Lower leg skin (tissue), 3 donors: Measurements from ENCODE around the gene THAP4.

Source experiments
- POLR2A ChIP-seq, 2 donors: fragments of 450-650 bp; IDR thresholded peaks; one replicate each; pipeline ENCODE4 v1.6.1; 2016 to 2017; ENCODE audit warnings: antibody characterized with exemption in 2 of 2, mild to moderate bottlenecking in 1 of 2, moderate library complexity in 1 of 2
- TF ChIP-seq, protein P1 (sequence below), 3 donors: fragments of 450-650 bp; IDR thresholded peaks; one replicate each; pipeline ENCODE4 v1.5.1; 2016; ENCODE audit warnings: antibody characterized with exemption in 3 of 3, mild to moderate bottlenecking in 3 of 3, moderate library complexity in 2 of 3

DNA sequence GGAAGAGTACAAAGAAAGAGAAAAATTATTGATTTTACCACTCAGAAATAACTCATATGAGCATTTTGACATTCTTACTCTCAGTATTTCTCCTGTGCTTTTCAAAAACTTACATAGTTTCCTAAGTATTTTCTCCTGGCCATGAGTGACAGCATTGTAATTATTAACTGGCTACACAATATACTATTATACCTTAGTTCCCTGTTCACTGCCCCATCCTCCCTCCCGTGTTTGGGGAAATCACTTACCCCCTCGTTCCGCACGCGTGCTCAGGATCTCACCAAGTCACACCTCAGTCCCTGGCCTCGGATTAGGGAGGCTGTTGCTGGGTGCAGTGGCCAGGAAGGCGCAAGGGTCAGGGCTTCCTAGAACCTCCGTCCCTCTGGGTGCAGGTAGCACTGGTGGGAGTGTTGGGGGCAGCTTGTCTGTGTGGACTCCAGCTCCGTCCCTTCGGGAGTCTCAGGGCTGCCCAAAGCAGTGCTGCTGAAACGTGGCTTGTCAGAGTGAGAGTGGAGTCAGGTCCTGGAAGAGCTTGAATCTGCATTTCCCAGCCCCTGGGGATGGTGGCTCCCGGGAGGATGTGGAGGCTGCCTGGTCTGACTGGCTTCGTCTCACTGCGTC is 23.7 kb upstream of the THAP4 start:
- no peak for TF ChIP-seq POLR2A (IDR thresholded peaks at IDR 0.05)
- TF ChIP-seq, protein P1, sequence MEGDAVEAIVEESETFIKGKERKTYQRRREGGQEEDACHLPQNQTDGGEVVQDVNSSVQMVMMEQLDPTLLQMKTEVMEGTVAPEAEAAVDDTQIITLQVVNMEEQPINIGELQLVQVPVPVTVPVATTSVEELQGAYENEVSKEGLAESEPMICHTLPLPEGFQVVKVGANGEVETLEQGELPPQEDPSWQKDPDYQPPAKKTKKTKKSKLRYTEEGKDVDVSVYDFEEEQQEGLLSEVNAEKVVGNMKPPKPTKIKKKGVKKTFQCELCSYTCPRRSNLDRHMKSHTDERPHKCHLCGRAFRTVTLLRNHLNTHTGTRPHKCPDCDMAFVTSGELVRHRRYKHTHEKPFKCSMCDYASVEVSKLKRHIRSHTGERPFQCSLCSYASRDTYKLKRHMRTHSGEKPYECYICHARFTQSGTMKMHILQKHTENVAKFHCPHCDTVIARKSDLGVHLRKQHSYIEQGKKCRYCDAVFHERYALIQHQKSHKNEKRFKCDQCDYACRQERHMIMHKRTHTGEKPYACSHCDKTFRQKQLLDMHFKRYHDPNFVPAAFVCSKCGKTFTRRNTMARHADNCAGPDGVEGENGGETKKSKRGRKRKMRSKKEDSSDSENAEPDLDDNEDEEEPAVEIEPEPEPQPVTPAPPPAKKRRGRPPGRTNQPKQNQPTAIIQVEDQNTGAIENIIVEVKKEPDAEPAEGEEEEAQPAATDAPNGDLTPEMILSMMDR (IDR thresholded peaks at IDR 0.05) = no peak
